Fibroblast of lung (primary cell): ENCODE results near the gene GPHN.
"Not testable (repeated sequence)": the region's sequence is repeated elsewhere in the genome, so short reads cannot be mapped to it uniquely, and the experiment has no call there.

Experiments
- CTCF ChIP-seq, 2 donors: IDR thresholded peaks in 1 of 2; conservative IDR thresholded peaks in 1 of 2; 1 replicate in 1 of 2; 2 replicates in 1 of 2; pipeline ENCODE4 v1.5.1; 2011 to 2012; ENCODE audit warnings: low read length in 2 of 2, control low read depth in 1 of 2, inconsistent platforms in 1 of 2, low read depth in 1 of 2, mild to moderate bottlenecking in 1 of 2
- EZH2 ChIP-seq: IDR thresholded peaks from 2 replicates; pipeline ENCODE4 v1.5.1; 2012; ENCODE audit warnings: low read length, control low read depth, mild to moderate bottlenecking; ENCODE audit errors: missing control alignments

GRCh38 chr14:66587753-66588152 is 79.8 kb downstream of the GPHN start:
- TF ChIP-seq EZH2; CTCF (conservative IDR thresholded peaks at IDR 0.05 in 1 of 2, IDR thresholded peaks at IDR 0.05 in 1 of 2; ENCODE audit: low read depth in 1 of 2, low read length in 2 of 2): not testable (repeated sequence)
